GM18951 (cell line): ENCODE data around the gene SLC16A6.
"Not testable (repeated sequence)": the region's sequence is repeated elsewhere in the genome, so short reads cannot be mapped to it uniquely, and the experiment has no call there.

ENCODE experiments used
- POLR2A ChIP-seq: IDR thresholded peaks from 4 replicates; pipeline ENCODE4 v1.6.1; 2011; ENCODE audit warnings: mild to moderate bottlenecking; ENCODE audit not compliant: insufficient read length, insufficient read depth; ENCODE audit errors: extremely low read depth
- in situ Hi-C: fragments of 300-500 bp; cut with MboI; formaldehyde crosslinking; loops from one replicate; pipeline ENCODE4 v1.12.0; 2022; ENCODE audit warnings: low sequenced_read_pairs, mixed read lengths, inconsistent platforms; ENCODE audit not compliant: unreplicated experiment

The SLC16A6 gene

DNA sequence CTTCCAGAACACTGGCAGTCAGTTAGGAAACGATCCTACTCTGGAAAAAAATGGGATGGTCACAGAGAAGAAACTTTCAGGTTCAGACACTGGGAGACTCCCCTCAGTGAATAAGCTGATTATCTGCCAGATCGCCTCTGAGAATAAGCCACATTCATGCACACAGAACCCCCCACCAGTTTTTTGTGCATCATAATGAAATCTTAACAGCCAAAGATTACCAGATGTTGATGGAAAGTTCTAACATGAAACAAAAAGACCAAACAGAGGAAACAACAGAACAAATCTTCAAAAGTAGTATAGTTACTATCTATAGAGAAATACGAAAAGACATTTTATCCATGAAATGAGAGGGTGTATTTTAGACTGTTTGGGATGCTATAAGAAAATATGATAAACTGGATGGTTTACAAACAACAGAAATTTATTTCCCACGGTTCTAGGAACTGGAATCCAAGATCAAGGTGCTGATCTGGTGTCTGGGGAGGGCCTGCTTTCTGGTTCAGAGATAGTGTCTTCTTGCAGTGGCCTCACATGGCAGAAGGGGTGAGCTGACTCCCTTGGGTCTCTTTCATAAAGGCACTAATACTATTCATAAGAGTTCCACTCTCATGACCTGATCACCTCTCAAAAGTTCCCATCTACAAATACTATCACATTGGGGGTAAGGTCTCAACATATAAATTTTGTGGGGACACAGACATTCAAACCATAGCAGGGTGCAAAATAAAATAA, 51.1 kb downstream of the SLC16A6 start:
- in situ Hi-C loops: no loop called here
- no peak for TF ChIP-seq POLR2A

DNA sequence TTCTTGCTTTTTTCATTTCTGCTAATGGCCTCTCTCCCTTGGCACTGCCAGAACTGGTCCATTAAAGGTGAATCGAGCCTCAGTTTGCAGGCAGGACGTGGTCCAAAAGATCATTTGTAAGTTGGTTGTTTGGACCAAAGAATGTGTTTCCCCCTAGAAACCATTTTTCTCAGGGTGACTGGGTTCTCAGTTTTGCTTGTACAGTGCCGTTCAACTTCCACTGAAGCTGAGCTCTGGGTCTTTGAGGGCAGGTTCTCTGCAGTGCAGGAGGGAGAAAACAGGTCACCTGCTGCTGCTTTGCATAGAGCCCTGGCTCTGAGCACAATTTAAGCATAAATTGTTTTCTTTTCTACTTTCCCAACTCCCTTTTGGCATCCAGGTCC, 52.1 kb downstream of the SLC16A6 start:
- in situ Hi-C loops: no loop called here

DNA sequence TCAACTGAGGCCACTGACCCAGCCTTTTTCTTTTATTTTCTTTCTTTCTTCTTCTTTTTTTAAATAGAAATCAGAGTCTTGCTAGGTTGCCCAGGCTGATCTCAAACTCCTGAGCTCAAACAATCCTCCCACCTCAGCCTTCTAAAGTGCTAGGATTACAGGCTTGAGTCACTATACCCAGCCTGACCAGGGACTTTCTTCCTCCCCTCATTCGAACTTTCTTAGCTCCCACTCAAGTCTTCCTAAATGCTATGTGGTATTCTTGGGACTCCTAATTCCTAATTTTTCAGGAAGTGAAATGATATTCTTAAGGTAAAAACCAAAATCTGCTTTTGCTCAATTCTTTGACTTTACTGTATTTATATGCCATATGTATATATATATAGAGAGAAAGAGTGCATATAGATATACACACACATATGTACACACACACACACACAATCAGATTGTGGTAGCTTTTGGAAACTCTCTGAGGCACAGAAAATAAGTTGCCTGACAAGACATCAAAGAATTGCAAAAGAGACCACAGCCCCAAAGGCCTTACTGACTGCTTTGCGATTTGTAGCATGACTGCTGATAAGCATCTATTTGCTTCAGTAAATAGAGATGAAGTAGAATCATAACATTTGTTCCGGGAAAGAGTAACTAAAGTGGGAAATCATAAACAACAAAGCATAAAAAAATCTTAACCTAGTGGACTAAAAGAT, 52.6 kb downstream of the SLC16A6 start:
- TF ChIP-seq POLR2A: no peak

More for the DNA sequence above, 52.1 kb downstream of the SLC16A6 start:
- TF ChIP-seq POLR2A: no peak

GRCh38 chr17:68237369-68238163, 53.4 kb downstream of the SLC16A6 start:
- peak; percentile 42 for TF ChIP-seq POLR2A
- in situ Hi-C loops: not testable (repeated sequence)

More for the DNA sequence above, 52.6 kb downstream of the SLC16A6 start:
- in situ Hi-C loops: no loop called here

DNA sequence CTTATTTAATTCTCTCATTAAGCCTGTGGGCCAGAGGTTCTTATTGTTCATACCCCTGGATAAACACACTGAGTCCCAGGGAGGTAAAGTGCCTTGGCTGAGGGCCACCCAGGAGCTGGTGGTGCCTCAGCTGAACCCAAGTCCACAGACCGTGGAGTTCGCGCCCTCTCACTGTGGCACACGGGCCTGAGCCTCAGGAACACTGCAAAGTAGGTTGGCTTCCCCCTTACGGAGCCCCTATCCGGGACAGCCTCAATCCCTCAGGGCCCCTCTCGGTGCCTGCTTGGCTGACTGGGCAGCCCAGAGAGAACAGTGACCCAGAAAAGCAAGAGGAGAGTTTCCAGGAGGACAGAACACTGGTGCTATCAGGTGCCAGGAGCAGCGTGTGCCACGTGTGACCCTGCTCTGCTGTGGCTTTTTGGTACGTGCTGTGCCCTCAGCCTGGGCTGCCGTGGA, 55.6 kb downstream of the SLC16A6 start:
- in situ Hi-C loops: not testable (repeated sequence)

GRCh38 chr17:68234726-68235335, 56.1 kb downstream of the SLC16A6 start:
- in situ Hi-C loops: not testable (repeated sequence)

GRCh38 chr17:68232741-68233140, 58.2 kb downstream of the SLC16A6 start:
- in situ Hi-C loops: not testable (repeated sequence)

GRCh38 chr17:68231541-68231940, 59.4 kb downstream of the SLC16A6 start:
- in situ Hi-C loops: no loop called here

DNA sequence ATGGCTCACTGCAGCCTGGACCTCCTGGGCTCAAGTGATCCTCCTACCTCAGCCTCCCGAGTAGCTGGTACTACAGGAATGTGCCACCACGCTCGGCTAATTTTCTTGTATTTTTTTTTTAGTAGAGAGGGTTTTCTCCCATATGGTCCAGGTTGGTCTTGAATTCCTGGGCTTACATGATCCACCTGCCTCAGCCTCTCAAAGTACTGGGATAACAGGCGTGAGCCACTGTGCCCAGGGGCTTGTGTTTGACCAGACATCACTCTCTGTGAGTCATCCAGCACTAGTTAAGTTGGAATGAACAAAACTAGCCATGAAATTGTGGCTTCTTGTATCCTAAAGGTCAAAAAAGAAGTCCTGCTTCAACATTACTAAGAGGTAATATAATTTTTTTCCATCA, 59.8 kb downstream of the SLC16A6 start:
- in situ Hi-C loops: not testable (repeated sequence)

More at GRCh38 chr17:68231541-68231940, 59.4 kb downstream of the SLC16A6 start:
- no peak for TF ChIP-seq POLR2A

DNA sequence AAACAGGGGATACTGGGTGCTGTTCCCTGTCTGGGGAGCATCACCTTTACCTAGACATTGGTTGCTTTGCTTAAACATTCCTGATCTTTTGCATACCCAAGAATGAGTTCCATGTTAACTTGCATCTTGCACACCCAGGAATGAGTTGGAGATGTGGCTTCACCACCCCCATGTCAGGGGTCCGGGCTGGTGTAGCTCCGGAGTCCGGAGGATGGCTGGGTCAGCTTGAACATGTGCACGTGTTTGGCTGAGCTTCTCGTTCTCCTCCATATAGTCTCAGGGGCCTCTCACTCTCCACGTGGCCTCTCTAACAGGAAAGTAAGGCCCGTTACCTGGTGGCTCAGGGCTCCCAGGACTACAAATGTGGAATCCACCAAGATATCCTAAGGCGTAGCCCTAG, 61.3 kb downstream of the SLC16A6 start:
- in situ Hi-C loops: no loop called here
- no peak for TF ChIP-seq POLR2A

DNA sequence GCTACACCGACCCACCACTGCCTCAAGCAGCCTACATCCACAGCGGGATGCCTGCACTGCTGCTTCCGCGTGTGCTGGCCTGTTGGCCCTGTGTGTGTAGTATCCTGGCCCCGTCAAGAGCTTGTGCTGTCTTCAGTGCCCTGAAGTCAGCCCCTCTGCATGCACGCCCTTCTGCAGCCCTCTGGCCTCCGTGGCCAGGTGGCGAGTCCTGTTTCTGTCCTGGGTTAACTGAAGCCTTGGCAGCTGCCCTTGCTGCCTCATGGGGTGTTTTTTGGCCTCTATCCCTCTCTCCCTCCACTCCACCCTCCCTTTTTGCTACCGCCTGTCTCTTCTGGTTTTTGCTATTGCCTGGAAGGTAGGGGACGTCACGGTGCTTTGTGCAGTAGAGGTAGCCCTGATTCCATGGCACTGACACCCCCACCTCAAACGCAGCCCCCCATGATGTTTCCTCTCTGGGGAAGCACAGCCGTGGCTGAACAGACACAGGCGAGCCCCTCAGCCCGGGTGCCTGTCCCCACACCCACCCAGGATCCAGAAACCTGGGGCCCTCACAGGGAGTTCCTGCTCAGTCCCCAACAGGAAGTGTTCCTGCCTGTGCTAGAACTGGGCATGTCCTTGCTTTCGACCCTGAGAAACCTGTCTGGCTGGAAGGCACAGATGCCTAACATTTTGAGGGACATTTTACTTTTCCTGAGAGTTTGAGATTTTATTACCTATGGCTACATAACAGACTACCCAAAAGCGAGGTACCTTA, 61.9 kb downstream of the SLC16A6 start:
- no peak for TF ChIP-seq POLR2A
- in situ Hi-C loops: no loop called here

DNA sequence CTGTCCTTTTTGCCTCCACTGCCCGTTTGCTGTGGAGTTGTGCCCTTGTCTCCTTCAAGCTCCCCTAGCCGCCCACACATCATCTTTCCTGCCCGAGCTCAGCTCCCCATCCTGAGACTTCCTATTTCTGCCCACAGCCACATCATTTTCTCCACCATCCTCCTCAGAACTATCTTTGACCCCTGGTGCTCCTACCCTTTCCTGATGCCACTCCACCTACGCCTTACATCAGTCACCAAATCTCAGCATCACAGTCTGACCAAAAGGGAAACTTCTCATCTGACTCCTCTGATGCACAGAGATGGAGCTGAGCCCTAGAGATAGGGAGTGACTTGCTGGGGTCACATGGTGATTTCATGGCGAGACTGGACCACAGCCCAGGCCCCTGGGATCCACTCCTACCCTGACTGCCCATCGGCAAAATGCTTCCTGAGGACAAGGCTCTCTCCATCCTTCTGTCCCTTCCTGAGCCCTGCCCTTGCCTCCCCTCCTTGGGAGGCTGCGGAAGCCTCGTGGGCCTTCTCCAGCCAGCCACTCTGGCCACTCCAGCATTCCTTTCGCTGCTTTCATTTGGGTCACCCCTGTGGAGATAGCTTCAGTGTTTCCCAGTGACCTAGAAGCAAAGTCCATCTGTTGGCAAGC, 62.8 kb downstream of the SLC16A6 start:
- in situ Hi-C loops: not testable (repeated sequence)

- in situ Hi-C loops: not testable (repeated sequence)
These were observed 65.9 kb downstream of the SLC16A6 start for GRCh38 chr17:68225055-68225454.
